WTC11 (cell line): ENCODE results near the gene ATP2B2. TPM values are rescaled to one million over a fixed set of nuclear protein-coding genes. Genes with fewer than 3 reads are reported as not detected.

Source experiments
- ATAC-seq: fragments of 200-7000 bp; cut with Tn5 transposase; 2 replicates; pipeline ENCODE4 v1.10.0; 2021; ENCODE audit warnings: mild to moderate bottlenecking, moderate library complexity
- CTCF ChIA-PET: fragments of 300-600 bp; sonication (Branson Sonifier 250); formaldehyde crosslinking; loops from one replicate; lab custom pipeline; 2021; ENCODE audit warnings: antibody characterized with exemption; lab: Charles Lee
- POLR2A ChIA-PET: fragments of 350-600 bp; sonication (Branson Sonifier 250); formaldehyde crosslinking; loops from one replicate; lab custom pipeline; 2021; ENCODE audit warnings: antibody characterized with exemption; lab: Charles Lee
- DNase-seq: peaks from one replicate; pipeline ENCODE4 v3.0.0; 2021; ENCODE audit warnings: low spot score
- H3K27ac Mint-ChIP-seq: 2 replicates; pipeline ENCODE4 v1.8.0; 2021; ENCODE audit warnings: mixed read lengths
- H3K27me3 Mint-ChIP-seq: 2 replicates; pipeline ENCODE4 v1.8.0; 2021; ENCODE audit warnings: low read depth, mild to moderate bottlenecking, moderate library complexity, mixed read lengths
- H3K36me3 Mint-ChIP-seq: 2 replicates; pipeline ENCODE4 v1.8.0; 2021; ENCODE audit warnings: mixed read lengths
- H3K4me1 Mint-ChIP-seq: 2 replicates; pipeline ENCODE4 v1.8.0; 2022; ENCODE audit warnings: mixed read lengths
- H3K4me3 Mint-ChIP-seq: 2 replicates; pipeline ENCODE4 v1.8.0; 2021; ENCODE audit warnings: mild to moderate bottlenecking, moderate library complexity, mixed read lengths
- H3K9me3 Mint-ChIP-seq: 2 replicates; pipeline ENCODE4 v1.8.0; 2021; ENCODE audit warnings: mixed read lengths
- CREB1 ChIP-seq: sonication (generic); formaldehyde crosslinking; IDR thresholded peaks from 2 replicates; pipeline ENCODE4 v1.8.0; 2023; ENCODE audit warnings: mild to moderate bottlenecking, missing genetic modification reagents
- FOXP1 ChIP-seq: sonication (generic); formaldehyde crosslinking; IDR thresholded peaks from 2 replicates; pipeline ENCODE4 v1.8.0; 2022; ENCODE audit warnings: missing genetic modification reagents, mild to moderate bottlenecking, moderate library complexity, borderline replicate concordance
- GABPB1 ChIP-seq: sonication (generic); formaldehyde crosslinking; IDR thresholded peaks from 2 replicates; pipeline ENCODE4 v1.8.1; 2023; ENCODE audit warnings: mild to moderate bottlenecking, missing genetic modification reagents
- GRHL2 ChIP-seq: fragments of 250-450 bp; sonication (Bioruptor Pico); IDR thresholded peaks from 2 replicates; pipeline ENCODE4 v1.8.0; 2022; ENCODE audit warnings: mild to moderate bottlenecking, moderate library complexity; ENCODE audit not compliant: insufficient replicate concordance, severe bottlenecking
- HMGXB4 ChIP-seq: sonication (generic); formaldehyde crosslinking; IDR thresholded peaks from 2 replicates; pipeline ENCODE4 v1.8.1; 2023; ENCODE audit warnings: mild to moderate bottlenecking, moderate library complexity, missing genetic modification reagents
- IRF2 ChIP-seq: sonication (generic); formaldehyde crosslinking; IDR thresholded peaks from 2 replicates; pipeline ENCODE4 v1.8.0; 2022; ENCODE audit warnings: low read depth, missing genetic modification reagents, borderline replicate concordance
- NR1H2 ChIP-seq: sonication (generic); formaldehyde crosslinking; IDR thresholded peaks from 2 replicates; pipeline ENCODE4 v1.9.0; 2021; ENCODE audit warnings: mild to moderate bottlenecking, moderate library complexity, missing genetic modification reagents
- NR2C2 ChIP-seq: sonication (generic); formaldehyde crosslinking; IDR thresholded peaks from 2 replicates; pipeline ENCODE4 v1.8.0; 2022; ENCODE audit warnings: mild to moderate bottlenecking, missing genetic modification reagents
- NR3C1 ChIP-seq: sonication (generic); formaldehyde crosslinking; conservative IDR thresholded peaks from 2 replicates; pipeline ENCODE4 v1.8.1; 2023; ENCODE audit warnings: low read depth, mild to moderate bottlenecking, missing genetic modification reagents
- SOX15 ChIP-seq: fragments of 250-450 bp; sonication (Bioruptor Pico); IDR thresholded peaks from 2 replicates; pipeline ENCODE4 v1.9.0; 2021; ENCODE audit warnings: mild to moderate bottlenecking
- TP53 ChIP-seq: sonication (generic); formaldehyde crosslinking; IDR thresholded peaks from 2 replicates; pipeline ENCODE4 v1.8.1; 2023; ENCODE audit warnings: mild to moderate bottlenecking, missing genetic modification reagents
- ZNF138 ChIP-seq: sonication (generic); formaldehyde crosslinking; conservative IDR thresholded peaks from 2 replicates; pipeline ENCODE4 v1.8.1; 2022; ENCODE audit warnings: mild to moderate bottlenecking, moderate library complexity, missing genetic modification reagents
- ZNF219 ChIP-seq: sonication (generic); formaldehyde crosslinking; IDR thresholded peaks from 2 replicates; pipeline ENCODE4 v1.8.0; 2023; ENCODE audit warnings: missing genetic modification reagents, mild to moderate bottlenecking, borderline replicate concordance
- ZNF232 ChIP-seq: sonication (generic); formaldehyde crosslinking; IDR thresholded peaks from 2 replicates; pipeline ENCODE4 v1.8.0; 2022; ENCODE audit warnings: mild to moderate bottlenecking, missing genetic modification reagents
- total RNA-seq: library from RNA; stranded (reverse); gene quantifications from 3 replicates; pipeline ENCODE4 v1.2.3, GENCODE V29; 2021
- TF ChIP-seq, protein P1 (sequence below): sonication (generic); formaldehyde crosslinking; IDR thresholded peaks from 2 replicates; pipeline ENCODE4 v1.8.0; 2023; ENCODE audit warnings: missing genetic modification reagents
- TF ChIP-seq, protein P2 (sequence below): sonication (generic); formaldehyde crosslinking; IDR thresholded peaks from 2 replicates; pipeline ENCODE4 v1.8.0; 2023; ENCODE audit warnings: mild to moderate bottlenecking, missing genetic modification reagents
- TF ChIP-seq, protein P3 (sequence below): sonication (generic); formaldehyde crosslinking; IDR thresholded peaks from 2 replicates; pipeline ENCODE4 v1.8.0; 2022; ENCODE audit warnings: mild to moderate bottlenecking, missing genetic modification reagents
- TF ChIP-seq, protein P4 (sequence below): sonication (generic); formaldehyde crosslinking; IDR thresholded peaks from 2 replicates; pipeline ENCODE4 v1.8.1; 2023; ENCODE audit warnings: mild to moderate bottlenecking, missing genetic modification reagents, borderline replicate concordance

Gene ATP2B2
- total RNA-seq, 1 experiment from 2014 or later, result 0.48 TPM

DNA sequence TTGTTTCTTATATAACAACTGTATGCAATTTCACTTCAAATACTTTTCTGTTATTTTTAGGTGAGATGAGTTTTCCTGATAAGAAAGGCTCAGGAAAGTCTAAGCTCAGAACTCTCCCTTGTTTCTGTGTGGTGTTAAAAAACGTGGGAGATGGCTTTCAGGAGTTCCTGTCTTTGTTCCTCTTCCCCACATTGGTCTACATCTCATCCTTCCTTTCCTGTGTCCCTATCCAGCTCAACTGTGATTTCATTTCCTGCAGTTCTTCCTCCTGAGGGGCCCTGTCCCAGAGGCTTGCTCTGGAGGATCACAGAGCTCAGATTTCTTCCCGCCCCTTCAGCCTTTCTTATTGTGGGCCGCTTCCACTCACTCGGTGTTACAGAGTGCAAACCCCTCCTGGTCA lies 195.7 kb downstream of the ATP2B2 start:
- no peak for DNase-seq
- H3K4me1 Mint-ChIP-seq, result no peaks in the 10 kb centered on the region
- TF ChIP-seq, protein P1, sequence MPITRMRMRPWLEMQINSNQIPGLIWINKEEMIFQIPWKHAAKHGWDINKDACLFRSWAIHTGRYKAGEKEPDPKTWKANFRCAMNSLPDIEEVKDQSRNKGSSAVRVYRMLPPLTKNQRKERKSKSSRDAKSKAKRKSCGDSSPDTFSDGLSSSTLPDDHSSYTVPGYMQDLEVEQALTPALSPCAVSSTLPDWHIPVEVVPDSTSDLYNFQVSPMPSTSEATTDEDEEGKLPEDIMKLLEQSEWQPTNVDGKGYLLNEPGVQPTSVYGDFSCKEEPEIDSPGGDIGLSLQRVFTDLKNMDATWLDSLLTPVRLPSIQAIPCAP, result no peak
- TF ChIP-seq GRHL2 (CRISPR knock-in tag), result no peak
- no peak for TF ChIP-seq NR1H2 (CRISPR knock-in tag)
- TF ChIP-seq SOX15 (CRISPR knock-in tag), result no peak
- no peak for TF ChIP-seq CREB1 (CRISPR knock-in tag)
- no peak for TF ChIP-seq HMGXB4
- TF ChIP-seq, protein P2, sequence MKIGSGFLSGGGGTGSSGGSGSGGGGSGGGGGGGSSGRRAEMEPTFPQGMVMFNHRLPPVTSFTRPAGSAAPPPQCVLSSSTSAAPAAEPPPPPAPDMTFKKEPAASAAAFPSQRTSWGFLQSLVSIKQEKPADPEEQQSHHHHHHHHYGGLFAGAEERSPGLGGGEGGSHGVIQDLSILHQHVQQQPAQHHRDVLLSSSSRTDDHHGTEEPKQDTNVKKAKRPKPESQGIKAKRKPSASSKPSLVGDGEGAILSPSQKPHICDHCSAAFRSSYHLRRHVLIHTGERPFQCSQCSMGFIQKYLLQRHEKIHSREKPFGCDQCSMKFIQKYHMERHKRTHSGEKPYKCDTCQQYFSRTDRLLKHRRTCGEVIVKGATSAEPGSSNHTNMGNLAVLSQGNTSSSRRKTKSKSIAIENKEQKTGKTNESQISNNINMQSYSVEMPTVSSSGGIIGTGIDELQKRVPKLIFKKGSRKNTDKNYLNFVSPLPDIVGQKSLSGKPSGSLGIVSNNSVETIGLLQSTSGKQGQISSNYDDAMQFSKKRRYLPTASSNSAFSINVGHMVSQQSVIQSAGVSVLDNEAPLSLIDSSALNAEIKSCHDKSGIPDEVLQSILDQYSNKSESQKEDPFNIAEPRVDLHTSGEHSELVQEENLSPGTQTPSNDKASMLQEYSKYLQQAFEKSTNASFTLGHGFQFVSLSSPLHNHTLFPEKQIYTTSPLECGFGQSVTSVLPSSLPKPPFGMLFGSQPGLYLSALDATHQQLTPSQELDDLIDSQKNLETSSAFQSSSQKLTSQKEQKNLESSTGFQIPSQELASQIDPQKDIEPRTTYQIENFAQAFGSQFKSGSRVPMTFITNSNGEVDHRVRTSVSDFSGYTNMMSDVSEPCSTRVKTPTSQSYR (CRISPR knock-in tag), result no peak
- no peak for TF ChIP-seq FOXP1
- no peak for TF ChIP-seq GABPB1 (CRISPR knock-in tag)
- TF ChIP-seq, protein P3, sequence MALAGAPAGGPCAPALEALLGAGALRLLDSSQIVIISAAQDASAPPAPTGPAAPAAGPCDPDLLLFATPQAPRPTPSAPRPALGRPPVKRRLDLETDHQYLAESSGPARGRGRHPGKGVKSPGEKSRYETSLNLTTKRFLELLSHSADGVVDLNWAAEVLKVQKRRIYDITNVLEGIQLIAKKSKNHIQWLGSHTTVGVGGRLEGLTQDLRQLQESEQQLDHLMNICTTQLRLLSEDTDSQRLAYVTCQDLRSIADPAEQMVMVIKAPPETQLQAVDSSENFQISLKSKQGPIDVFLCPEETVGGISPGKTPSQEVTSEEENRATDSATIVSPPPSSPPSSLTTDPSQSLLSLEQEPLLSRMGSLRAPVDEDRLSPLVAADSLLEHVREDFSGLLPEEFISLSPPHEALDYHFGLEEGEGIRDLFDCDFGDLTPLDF, result no peak
- no peak for TF ChIP-seq IRF2 (CRISPR knock-in tag)
- TF ChIP-seq ZNF138, result no peak
- TF ChIP-seq TP53, result no peak
- TF ChIP-seq, protein P4, sequence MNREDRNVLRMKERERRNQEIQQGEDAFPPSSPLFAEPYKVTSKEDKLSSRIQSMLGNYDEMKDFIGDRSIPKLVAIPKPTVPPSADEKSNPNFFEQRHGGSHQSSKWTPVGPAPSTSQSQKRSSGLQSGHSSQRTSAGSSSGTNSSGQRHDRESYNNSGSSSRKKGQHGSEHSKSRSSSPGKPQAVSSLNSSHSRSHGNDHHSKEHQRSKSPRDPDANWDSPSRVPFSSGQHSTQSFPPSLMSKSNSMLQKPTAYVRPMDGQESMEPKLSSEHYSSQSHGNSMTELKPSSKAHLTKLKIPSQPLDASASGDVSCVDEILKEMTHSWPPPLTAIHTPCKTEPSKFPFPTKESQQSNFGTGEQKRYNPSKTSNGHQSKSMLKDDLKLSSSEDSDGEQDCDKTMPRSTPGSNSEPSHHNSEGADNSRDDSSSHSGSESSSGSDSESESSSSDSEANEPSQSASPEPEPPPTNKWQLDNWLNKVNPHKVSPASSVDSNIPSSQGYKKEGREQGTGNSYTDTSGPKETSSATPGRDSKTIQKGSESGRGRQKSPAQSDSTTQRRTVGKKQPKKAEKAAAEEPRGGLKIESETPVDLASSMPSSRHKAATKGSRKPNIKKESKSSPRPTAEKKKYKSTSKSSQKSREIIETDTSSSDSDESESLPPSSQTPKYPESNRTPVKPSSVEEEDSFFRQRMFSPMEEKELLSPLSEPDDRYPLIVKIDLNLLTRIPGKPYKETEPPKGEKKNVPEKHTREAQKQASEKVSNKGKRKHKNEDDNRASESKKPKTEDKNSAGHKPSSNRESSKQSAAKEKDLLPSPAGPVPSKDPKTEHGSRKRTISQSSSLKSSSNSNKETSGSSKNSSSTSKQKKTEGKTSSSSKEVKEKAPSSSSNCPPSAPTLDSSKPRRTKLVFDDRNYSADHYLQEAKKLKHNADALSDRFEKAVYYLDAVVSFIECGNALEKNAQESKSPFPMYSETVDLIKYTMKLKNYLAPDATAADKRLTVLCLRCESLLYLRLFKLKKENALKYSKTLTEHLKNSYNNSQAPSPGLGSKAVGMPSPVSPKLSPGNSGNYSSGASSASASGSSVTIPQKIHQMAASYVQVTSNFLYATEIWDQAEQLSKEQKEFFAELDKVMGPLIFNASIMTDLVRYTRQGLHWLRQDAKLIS, result no peak
- no peak for TF ChIP-seq ZNF219 (CRISPR knock-in tag)
- no peak for TF ChIP-seq ZNF232 (CRISPR knock-in tag)
- TF ChIP-seq NR2C2 (CRISPR knock-in tag), result no peak
- no peak for TF ChIP-seq NR3C1
- TF ChIP-seq, all 79 proteins: peak for 0
- no peak overlapping the region for H3K4me3 Mint-ChIP-seq
- no peak for ATAC-seq
- ChIA-PET CTCF (no interaction called here), POLR2A (no interaction called here)
- no peak overlapping the region for H3K27ac Mint-ChIP-seq
- H3K36me3 Mint-ChIP-seq, result peaks cover 82% of the 10 kb centered on the region
- no peaks in the 10 kb centered on the region for H3K27me3 Mint-ChIP-seq
- H3K9me3 Mint-ChIP-seq, result no peaks in the 10 kb centered on the region
